ENCODE measurements around the gene PGM2. TPM values are rescaled to one million over a fixed set of nuclear protein-coding genes. Genes with fewer than 3 reads are reported as not detected.

The PGM2 gene
- polyA plus RNA-seq, 1 donor (not counting 4 experiments of a cell fraction or from before 2014, with no cell fraction given), result 45.0 TPM

DNA sequence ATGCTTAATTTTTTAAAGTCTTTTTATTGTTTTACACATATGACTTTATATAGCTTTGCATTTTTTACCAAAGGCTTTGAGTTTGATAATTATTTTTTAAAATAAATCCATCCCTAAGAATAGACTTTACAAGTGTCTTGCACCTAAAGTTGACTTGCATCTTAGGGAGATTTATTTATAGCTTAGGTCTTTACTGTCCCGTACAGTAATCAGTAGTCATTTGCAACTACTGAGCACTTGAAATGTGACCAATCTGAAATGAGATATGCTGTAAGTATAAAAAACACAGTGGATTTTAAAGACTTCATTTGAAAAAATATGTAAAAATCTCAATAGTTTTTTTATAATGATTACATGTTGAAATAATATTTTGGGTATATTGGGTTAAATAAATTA is 83.6 kb downstream of the PGM2 start:
- H4K20me1 ChIP-seq (ENCODE audit: control insufficient read depth, extremely low read depth, insufficient read depth, low read length), result no peaks in the 10 kb centered on the region
- no peak for DNase-seq (ENCODE audit: low read depth, low spot score)
- no peak for FAIRE-seq
- dilution Hi-C loops (cut with MboI; ENCODE audit: extremely low pct_ligation_motif_present, low sequenced_read_pairs), result no loop called here
- peaks cover 3% of the 10 kb centered on the region for H3K27me3 ChIP-seq (ENCODE audit: control insufficient read depth, extremely low read depth, insufficient read depth, low read length)
- no peak overlapping the region for H3K9ac ChIP-seq (ENCODE audit: control insufficient read depth, extremely low read depth, insufficient read depth, low read length)
- TF ChIP-seq CTCF (optimal IDR thresholded peaks at IDR 0.05 in 1 of 3, IDR thresholded peaks at IDR 0.05 in 1 of 3, conservative IDR thresholded peaks at IDR 0.05 in 1 of 3; ENCODE audit: extremely low read depth in 1 of 3, insufficient read depth in 2 of 3, low read length in 3 of 3) (no peak), EZH2 (IDR thresholded peaks at IDR 0.05; ENCODE audit: low read length) (no peak)
- no peaks in the 10 kb centered on the region for H3K79me2 ChIP-seq (ENCODE audit: control insufficient read depth, insufficient read depth, low read length)
- no peak overlapping the region for H2AFZ ChIP-seq (ENCODE audit: control insufficient read depth, low read length)
- H3K4me3 ChIP-seq (ENCODE audit: control insufficient read depth in 2 of 3, extremely low read depth in 1 of 3, insufficient read depth in 2 of 3, low read depth in 1 of 3, low read length in 3 of 3), result no peak overlapping the region
- no peak overlapping the region for H3K27ac ChIP-seq (ENCODE audit: control insufficient read depth, insufficient read depth, low read length)
- no peaks in the 10 kb centered on the region for H3K9me1 ChIP-seq (ENCODE audit: control insufficient read depth, extremely low read depth, insufficient read depth, low read length)
- H3K4me2 ChIP-seq (ENCODE audit: control insufficient read depth, extremely low read depth, insufficient read depth, low read depth, low read length), result no peak overlapping the region
- H3K9me3 ChIP-seq (ENCODE audit: control insufficient read depth, low read depth, low read length), result no peaks in the 10 kb centered on the region
- no peaks in the 10 kb centered on the region for H3K4me1 ChIP-seq (ENCODE audit: control insufficient read depth, extremely low read depth, insufficient read depth, low read length)
- H3K36me3 ChIP-seq (ENCODE audit: control insufficient read depth in 2 of 2, extremely low read depth in 1 of 2, insufficient read depth in 2 of 2, low read length in 2 of 2), result no peaks in the 10 kb centered on the region

Other genes with a start within 250 kb of the PGM2 start
- 4.1 to 15.6 TPM (median 9.3 TPM) in 3 replicates for gene RELL1, start 140.3 kb upstream of the PGM2 start, polyA plus RNA-seq
- gene TBC1D1, start 64.4 kb downstream of the PGM2 start, polyA plus RNA-seq, result 25.9 to 42.0 TPM (median 32.5 TPM) in 3 replicates
- gene PTTG2, start 133.7 kb downstream of the PGM2 start, polyA plus RNA-seq, result not detected in 3 replicates